Measurements from ENCODE around the gene CYP2W1. TPM values are rescaled to one million over a fixed set of nuclear protein-coding genes. Genes with fewer than 3 reads are reported as not detected.

CYP2W1 gene
- total RNA-seq, 1 experiment from 2014 or later = not detected

Small RNA genes within 50 kb of the gene (microRNA-seq; reads per million reads assigned to microRNA genes)
- 58.7 reads per million, percentile 54 among the genes with 10 or more reads in this experiment for gene MIR339 (ENCODE audit: borderline number of aligned reads)

Other genes starting within 250 kb of the CYP2W1 start
- gene SUN1, start 150.7 kb upstream of the CYP2W1 start, total RNA-seq (2021) = 149 to 158 TPM (median 156 TPM) in 3 replicates
- 73.0 to 82.0 TPM (median 73.4 TPM) in 3 replicates for gene GET4, start 106.6 kb upstream of the CYP2W1 start, total RNA-seq (2021)
- 4.3 to 7.2 TPM (median 4.5 TPM) in 3 replicates for gene ADAP1, start 28.5 kb upstream of the CYP2W1 start, total RNA-seq (2021)
- 10.2 to 13.2 TPM (median 10.4 TPM) in 3 replicates for gene COX19, start 7.6 kb upstream of the CYP2W1 start, total RNA-seq (2021)
- 0.87 to 1.1 TPM (median 0.92 TPM) in 3 replicates for gene GPR146, start 61.4 kb downstream of the CYP2W1 start, total RNA-seq (2021)
- 0.28 to 0.87 TPM (median 0.41 TPM) in 3 replicates for gene GPER1, start 104.9 kb downstream of the CYP2W1 start, total RNA-seq (2021)
- gene ZFAND2A, start 177.0 kb downstream of the CYP2W1 start, total RNA-seq (2021) = 14.5 to 16.1 TPM (median 15.3 TPM) in 3 replicates
- gene UNCX, start 249.7 kb downstream of the CYP2W1 start, total RNA-seq (2021) = not detected in 3 replicates